ENCODE results near the gene PTBP1. TPM values are rescaled to one million over a fixed set of nuclear protein-coding genes. Genes with fewer than 3 reads are reported as not detected.
A peak's percentile ranks its signal among the peaks of the same experiment; 100 is the strongest.

The PTBP1 gene
- total RNA-seq, 1 experiment from 2014 or later, result 680 TPM

GRCh38 chr19:756236-756635 is 41.0 kb upstream of the PTBP1 start:
- ATAC-seq (peak; percentile 76), DNase-seq (ENCODE audit: low spot score) (no peak)
- Mint-ChIP-seq H3K27ac (no peak overlapping the region), H3K36me3 (peaks cover 5% of the 10 kb centered on the region), H3K27me3 (ENCODE audit: low read depth) (no peaks in the 10 kb centered on the region; the same call in none of the 2 replicates), H3K9me3 (peaks cover 15% of the 10 kb centered on the region), H3K4me1 (no peaks in the 10 kb centered on the region), H3K4me3 (no peak overlapping the region)
- no peak for TF ChIP-seq GRHL2 (CRISPR knock-in tag; IDR thresholded peaks at IDR 0.05; ENCODE audit: insufficient replicate concordance, severe bottlenecking)
- TF ChIP-seq GTF2I (CRISPR knock-in tag; conservative IDR thresholded peaks at IDR 0.05), result no peak
- no peak for TF ChIP-seq IRF2 (CRISPR knock-in tag; IDR thresholded peaks at IDR 0.05; ENCODE audit: borderline replicate concordance, low read depth)
- TF ChIP-seq NFYB (CRISPR knock-in tag; conservative IDR thresholded peaks at IDR 0.05; ENCODE audit: low read depth), result peak; percentile 79
- peak; percentile 72 for TF ChIP-seq USF2 (CRISPR knock-in tag; IDR thresholded peaks at IDR 0.05)
- TF ChIP-seq AR (CRISPR knock-in tag; IDR thresholded peaks at IDR 0.05), result no peak
- CTCF ChIA-PET, result no interaction called here
- POLR2A ChIA-PET, result no interaction called here

- POLR2A ChIA-PET, result no interaction called here
- Mint-ChIP-seq H3K27ac (no peak overlapping the region), H3K9me3 (peaks cover 20% of the 10 kb centered on the region), H3K4me1 (no peaks in the 10 kb centered on the region), H3K27me3 (ENCODE audit: low read depth) (no peaks in the 10 kb centered on the region; the same call in none of the 2 replicates), H3K4me3 (no peak overlapping the region), H3K36me3 (peaks cover 5% of the 10 kb centered on the region)
- CTCF ChIA-PET, result interaction anchor here (0.7 to 1.7 kb wide), 2 partner anchors 15 to 100 kb away, joined by 4 to 7 read pairs; no protein-coding TSS in a partner anchor
- TF ChIP-seq FOXP4 (CRISPR knock-in tag; IDR thresholded peaks at IDR 0.05) (no peak), ZNF317 (CRISPR knock-in tag; IDR thresholded peaks at IDR 0.05; ENCODE audit: borderline replicate concordance, low read depth) (no peak), USF2 (CRISPR knock-in tag; IDR thresholded peaks at IDR 0.05) (no peak), ZNF512 (CRISPR knock-in tag; IDR thresholded peaks at IDR 0.05; ENCODE audit: borderline replicate concordance) (no peak)
- DNase-seq (ENCODE audit: low spot score), result no peak
- no peak for ATAC-seq
These were observed 40.2 kb upstream of the PTBP1 start for GRCh38 chr19:756821-757688.
